Measurements from ENCODE around the gene WBP1L.

The WBP1L gene

DNA sequence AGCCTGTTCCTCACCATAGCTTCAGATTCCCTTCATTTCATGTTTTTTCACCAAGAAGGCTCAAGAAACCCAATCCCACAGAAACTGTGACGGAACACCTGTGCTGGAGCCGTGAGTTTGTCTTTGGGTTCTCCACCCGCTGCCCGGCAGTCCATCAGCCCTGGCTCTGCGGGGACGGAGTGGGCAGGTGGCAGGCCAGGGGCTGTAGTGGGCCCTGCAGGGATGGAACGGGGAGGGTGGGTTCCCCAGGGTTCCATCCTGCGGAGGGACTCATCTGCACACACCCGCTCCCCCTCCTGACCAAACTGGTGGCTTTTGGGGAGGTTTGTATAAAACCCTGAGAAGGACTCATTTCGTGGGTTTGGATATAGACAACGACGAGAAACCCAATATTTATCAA lies 78.5 kb downstream of the WBP1L start:
- no peaks in the 10 kb centered on the region for H3K36me3 ChIP-seq (ENCODE audit: control insufficient read depth in 4 of 4, insufficient read depth in 4 of 4, low read length in 3 of 4)
- no peak overlapping the region for H3K4me3 ChIP-seq (ENCODE audit: control insufficient read depth in 1 of 7, extremely low read depth in 1 of 7, insufficient read depth in 4 of 7, low read depth in 2 of 7, low read length in 6 of 7)
- peaks cover 0 to 2% (median 0%) of the 10 kb centered on the region in 5 experiments for H3K9me3 ChIP-seq (ENCODE audit: control extremely low read depth in 1 of 5, control insufficient read depth in 4 of 5, insufficient read depth in 2 of 5, low read depth in 1 of 5, low read length in 4 of 5)
- H3K27ac ChIP-seq (ENCODE audit: insufficient read depth in 1 of 2, low read depth in 1 of 2, low read length in 2 of 2, poor library complexity in 1 of 2, severe bottlenecking in 2 of 2), result no peak overlapping the region
- ChIA-PET CTCF (interaction anchor here (7.1 kb wide), 1 partner anchor 70 kb away, joined by 27 read pairs; no protein-coding TSS in a partner anchor), POLR2A (no interaction called here)
- 100% methylated on average over 5 of the region's 12 CpGs for WGBS (ENCODE audit: insufficient coverage)
- DNase-seq, result no peak
- peaks cover 0 to 16% (median 11%) of the 10 kb centered on the region in 4 experiments for H3K4me1 ChIP-seq (ENCODE audit: control extremely low read depth in 1 of 4, control insufficient read depth in 4 of 4, insufficient read depth in 4 of 4, low read length in 3 of 4)
- H3K27me3 ChIP-seq (replicated peaks in 2 of 5; ENCODE audit: control insufficient read depth in 4 of 5, insufficient read depth in 5 of 5, low read length in 4 of 5), result no peaks in the 10 kb centered on the region

DNA sequence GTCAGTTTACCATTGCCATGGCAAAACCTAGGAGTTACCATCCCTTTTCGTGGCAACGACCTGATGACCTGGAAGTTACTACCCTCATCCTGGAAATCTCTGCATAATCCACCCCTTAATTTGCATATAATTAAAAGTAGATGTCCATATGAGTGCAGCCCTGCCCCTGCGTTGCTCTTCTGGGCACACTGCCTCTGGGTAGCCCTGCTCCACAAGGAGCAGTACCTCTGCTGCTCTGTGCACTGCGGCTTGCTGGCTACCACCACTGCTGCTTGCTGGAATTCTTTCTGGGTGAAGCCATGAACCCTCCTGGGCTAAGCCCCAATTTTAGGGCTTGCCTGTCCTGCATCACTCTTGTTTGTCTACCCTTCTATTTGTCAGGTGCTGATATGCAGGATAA lies 80.9 kb downstream of the WBP1L start:
- H3K9me3 ChIP-seq (ENCODE audit: control extremely low read depth in 1 of 5, control insufficient read depth in 4 of 5, insufficient read depth in 2 of 5, low read depth in 1 of 5, low read length in 4 of 5), result peaks cover 0 to 2% (median 0%) of the 10 kb centered on the region in 5 experiments
- no peak overlapping the region for H3K27ac ChIP-seq (ENCODE audit: insufficient read depth in 1 of 2, low read depth in 1 of 2, low read length in 2 of 2, poor library complexity in 1 of 2, severe bottlenecking in 2 of 2)
- WGBS (ENCODE audit: insufficient coverage), result 100% methylated on average over 2 of the region's 4 CpGs
- no peak overlapping the region for H3K4me3 ChIP-seq (ENCODE audit: control insufficient read depth in 1 of 7, extremely low read depth in 1 of 7, insufficient read depth in 4 of 7, low read depth in 2 of 7, low read length in 6 of 7)
- no peak for DNase-seq
- ChIA-PET POLR2A (no interaction called here), CTCF (interaction anchor here (1.2 kb wide), 1 partner anchor 8 kb away, joined by 3 read pairs; no protein-coding TSS in a partner anchor)
- no peaks in the 10 kb centered on the region for H3K27me3 ChIP-seq (replicated peaks in 2 of 5; ENCODE audit: control insufficient read depth in 4 of 5, insufficient read depth in 5 of 5, low read length in 4 of 5)
- peaks cover 0 to 1% (median 0%) of the 10 kb centered on the region in 4 experiments for H3K4me1 ChIP-seq (ENCODE audit: control extremely low read depth in 1 of 4, control insufficient read depth in 4 of 4, insufficient read depth in 4 of 4, low read length in 3 of 4)
- H3K36me3 ChIP-seq (ENCODE audit: control insufficient read depth in 4 of 4, insufficient read depth in 4 of 4, low read length in 3 of 4), result no peaks in the 10 kb centered on the region

DNA sequence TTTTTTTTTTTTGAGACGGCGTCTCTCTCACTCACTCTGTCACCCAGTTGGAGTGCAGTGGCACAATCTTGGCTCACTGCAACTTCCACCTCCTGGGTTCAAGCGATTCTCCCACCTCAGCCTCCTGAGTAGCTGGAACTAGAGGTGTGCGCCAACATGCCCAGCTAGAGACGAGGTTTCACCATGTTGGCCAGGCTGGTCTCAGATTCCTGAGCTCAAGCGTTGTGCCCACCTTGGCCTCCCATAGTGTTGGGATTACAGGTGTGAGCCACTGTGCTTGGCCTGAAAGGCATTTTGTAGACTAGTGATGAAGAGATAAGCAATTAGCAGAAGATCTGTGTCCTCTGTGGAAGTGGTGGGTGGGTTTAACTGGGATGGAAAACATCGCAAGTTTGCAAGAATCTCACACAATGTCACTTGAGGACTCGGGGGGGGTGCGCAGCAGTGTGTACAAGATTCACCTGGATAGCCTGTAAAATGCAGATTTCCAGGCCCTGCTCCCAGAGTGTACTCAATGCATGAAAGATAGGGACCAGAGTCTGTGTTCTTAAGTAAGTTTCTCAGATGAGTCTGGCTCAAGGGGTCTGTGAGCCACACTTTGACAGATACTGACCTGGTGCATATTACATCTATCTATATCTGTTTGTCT lies 82.5 kb downstream of the WBP1L start:
- ChIA-PET POLR2A (no interaction called here), CTCF (interaction anchor here (1.0 to 1.4 kb wide), 3 partner anchors 9 to 76 kb away, joined by 3 to 6 read pairs (median 3); no protein-coding TSS in a partner anchor)
- no peaks in the 10 kb centered on the region for H3K36me3 ChIP-seq (ENCODE audit: control insufficient read depth in 4 of 4, insufficient read depth in 4 of 4, low read length in 3 of 4)
- H3K4me1 ChIP-seq (ENCODE audit: control extremely low read depth in 1 of 4, control insufficient read depth in 4 of 4, insufficient read depth in 4 of 4, low read length in 3 of 4), result no peaks in the 10 kb centered on the region
- peaks cover 0 to 2% (median 0%) of the 10 kb centered on the region in 5 experiments for H3K9me3 ChIP-seq (ENCODE audit: control extremely low read depth in 1 of 5, control insufficient read depth in 4 of 5, insufficient read depth in 2 of 5, low read depth in 1 of 5, low read length in 4 of 5)
- 99% methylated on average over 9 of the region's 9 CpGs for WGBS (ENCODE audit: insufficient coverage)
- H3K27me3 ChIP-seq (replicated peaks in 2 of 5; ENCODE audit: control insufficient read depth in 4 of 5, insufficient read depth in 5 of 5, low read length in 4 of 5), result no peaks in the 10 kb centered on the region
- DNase-seq, result no peak
- H3K27ac ChIP-seq (ENCODE audit: insufficient read depth in 1 of 2, low read depth in 1 of 2, low read length in 2 of 2, poor library complexity in 1 of 2, severe bottlenecking in 2 of 2), result no peak overlapping the region
- H3K4me3 ChIP-seq (ENCODE audit: control insufficient read depth in 1 of 7, extremely low read depth in 1 of 7, insufficient read depth in 4 of 7, low read depth in 2 of 7, low read length in 6 of 7), result no peak overlapping the region

DNA sequence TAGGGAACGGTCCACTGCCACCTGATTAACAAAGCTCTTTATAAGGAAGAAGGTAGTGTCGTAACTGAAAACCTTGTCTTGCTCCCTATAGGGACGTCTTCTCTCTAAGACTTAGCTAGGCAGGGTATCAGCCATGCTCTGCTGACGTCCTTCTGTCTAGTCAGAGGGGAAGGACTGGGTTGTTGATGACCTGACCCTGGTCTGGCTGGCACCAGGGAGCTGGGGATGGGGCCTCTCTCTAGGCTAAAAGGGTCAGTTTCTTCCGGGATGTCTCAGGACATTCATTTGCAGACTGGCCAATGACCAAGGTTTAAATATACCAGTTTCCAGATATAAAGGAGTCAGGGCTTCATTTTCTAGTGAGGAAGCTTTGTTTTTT lies 83.8 kb downstream of the WBP1L start:
- peaks cover 0 to 2% (median 0%) of the 10 kb centered on the region in 5 experiments for H3K9me3 ChIP-seq (ENCODE audit: control extremely low read depth in 1 of 5, control insufficient read depth in 4 of 5, insufficient read depth in 2 of 5, low read depth in 1 of 5, low read length in 4 of 5)
- H3K36me3 ChIP-seq (ENCODE audit: control insufficient read depth in 4 of 4, insufficient read depth in 4 of 4, low read length in 3 of 4), result no peaks in the 10 kb centered on the region
- ChIA-PET CTCF (interaction anchor here (0.7 to 1.4 kb wide), 3 partner anchors 8 to 74 kb away, joined by 3 to 5 read pairs (median 3); partner anchors contain the start of gene CYP17A1), POLR2A (no interaction called here)
- no peaks in the 10 kb centered on the region for H3K27me3 ChIP-seq (replicated peaks in 2 of 5; ENCODE audit: control insufficient read depth in 4 of 5, insufficient read depth in 5 of 5, low read length in 4 of 5)
- no peak overlapping the region for H3K27ac ChIP-seq (ENCODE audit: insufficient read depth in 1 of 2, low read depth in 1 of 2, low read length in 2 of 2, poor library complexity in 1 of 2, severe bottlenecking in 2 of 2)
- 87% methylated on average over 5 of the region's 5 CpGs for WGBS (ENCODE audit: insufficient coverage)
- no peak overlapping the region for H3K4me3 ChIP-seq (ENCODE audit: control insufficient read depth in 1 of 7, extremely low read depth in 1 of 7, insufficient read depth in 4 of 7, low read depth in 2 of 7, low read length in 6 of 7)
- no peaks in the 10 kb centered on the region for H3K4me1 ChIP-seq (ENCODE audit: control extremely low read depth in 1 of 4, control insufficient read depth in 4 of 4, insufficient read depth in 4 of 4, low read length in 3 of 4)
- DNase-seq, result no peak

DNA sequence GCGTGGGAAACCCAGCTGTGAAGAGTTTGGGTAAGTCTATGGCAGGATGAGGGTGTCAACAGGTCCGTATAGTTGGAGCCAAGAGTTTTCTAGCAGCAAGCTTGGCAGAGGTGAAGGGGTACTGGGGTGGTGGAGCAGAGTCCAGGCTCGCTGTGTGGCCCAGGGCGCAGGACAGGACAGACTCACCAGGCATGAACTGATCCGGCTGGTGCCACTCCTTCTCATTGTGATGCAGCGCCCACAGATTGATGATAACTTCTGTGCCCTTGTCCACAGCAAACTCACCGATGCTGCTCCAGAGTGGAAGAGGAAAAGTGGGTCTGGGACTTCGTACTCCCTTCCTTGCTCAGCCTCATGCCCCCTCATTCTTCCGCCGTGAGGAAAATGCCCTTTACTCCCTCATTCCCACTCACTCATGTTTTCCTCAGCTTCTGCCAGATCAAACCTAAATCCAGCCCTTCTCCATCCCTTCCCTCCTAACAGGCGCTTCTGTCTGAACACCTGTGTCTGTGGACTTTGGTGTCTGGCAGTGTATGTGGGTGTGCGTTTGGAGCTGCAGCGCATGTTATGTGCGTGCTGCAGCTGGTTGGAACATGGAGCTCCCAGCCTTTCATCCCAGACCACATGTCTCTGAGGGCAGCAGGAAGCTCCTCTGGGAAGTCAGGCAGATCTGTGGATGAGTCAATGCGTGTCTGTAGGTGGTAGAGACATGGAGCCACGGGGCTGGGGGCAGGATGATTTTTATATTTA lies 87.7 kb downstream of the WBP1L start:
- POLR2A ChIA-PET, result no interaction called here
- Histone ChIP-seq H3K9me3 (ENCODE audit: control extremely low read depth in 1 of 5, control insufficient read depth in 4 of 5, insufficient read depth in 2 of 5, low read depth in 1 of 5, low read length in 4 of 5) (no peaks in the 10 kb centered on the region), H3K4me3 (ENCODE audit: control insufficient read depth in 1 of 7, extremely low read depth in 1 of 7, insufficient read depth in 4 of 7, low read depth in 2 of 7, low read length in 6 of 7) (no peak overlapping the region), H3K4me1 (ENCODE audit: control extremely low read depth in 1 of 4, control insufficient read depth in 4 of 4, insufficient read depth in 4 of 4, low read length in 3 of 4) (peaks cover 0 to 9% (median 6%) of the 10 kb centered on the region in 4 experiments), H3K36me3 (ENCODE audit: control insufficient read depth in 4 of 4, insufficient read depth in 4 of 4, low read length in 3 of 4) (no peaks in the 10 kb centered on the region), H3K27me3 (replicated peaks in 2 of 5; ENCODE audit: control insufficient read depth in 4 of 5, insufficient read depth in 5 of 5, low read length in 4 of 5) (peaks cover 0 to 2% (median 0%) of the 10 kb centered on the region in 5 experiments), H3K27ac (ENCODE audit: insufficient read depth in 1 of 2, low read depth in 1 of 2, low read length in 2 of 2, poor library complexity in 1 of 2, severe bottlenecking in 2 of 2) (no peak overlapping the region)
- 89% methylated on average over 9 of the region's 16 CpGs for WGBS (ENCODE audit: insufficient coverage)
- DNase-seq, result no peak
- CTCF ChIA-PET, result interaction anchor here (0.7 to 2.4 kb wide), 5 partner anchors 19 to 244 kb away, joined by 3 to 5 read pairs (median 4); no protein-coding TSS in a partner anchor

DNA sequence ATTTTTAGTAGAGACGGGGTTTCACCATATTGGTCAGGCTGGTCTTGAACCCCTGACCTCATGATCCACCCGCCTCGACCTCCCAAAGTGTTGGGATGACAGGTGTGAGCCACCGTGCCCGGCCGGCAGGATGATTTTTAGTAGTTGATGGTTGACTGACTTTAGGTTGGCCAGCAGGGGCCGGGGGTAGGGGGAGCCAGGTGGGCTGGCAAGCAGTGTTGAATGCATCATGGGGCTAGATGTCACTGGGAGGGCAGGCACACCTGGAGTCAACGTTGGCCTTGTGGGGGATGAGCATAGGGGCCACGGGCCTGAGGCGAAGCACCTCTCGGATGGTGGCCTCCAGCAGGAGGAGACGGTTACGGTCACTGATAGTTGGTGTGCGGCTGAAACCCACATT lies 88.5 kb downstream of the WBP1L start:
- ChIA-PET POLR2A (no interaction called here), CTCF (interaction anchor here (1.5 to 2.4 kb wide), 3 partner anchors 20 to 243 kb away, joined by 3 to 5 read pairs (median 5); no protein-coding TSS in a partner anchor)
- WGBS (ENCODE audit: insufficient coverage), result 92% methylated on average over 14 of the region's 14 CpGs
- peaks cover 0 to 9% (median 6%) of the 10 kb centered on the region in 4 experiments for H3K4me1 ChIP-seq (ENCODE audit: control extremely low read depth in 1 of 4, control insufficient read depth in 4 of 4, insufficient read depth in 4 of 4, low read length in 3 of 4)
- no peak for DNase-seq
- H3K9me3 ChIP-seq (ENCODE audit: control extremely low read depth in 1 of 5, control insufficient read depth in 4 of 5, insufficient read depth in 2 of 5, low read depth in 1 of 5, low read length in 4 of 5), result peaks cover 0 to under 1% (median 0%) of the 10 kb centered on the region in 5 experiments
- H3K27me3 ChIP-seq (replicated peaks in 2 of 5; ENCODE audit: control insufficient read depth in 4 of 5, insufficient read depth in 5 of 5, low read length in 4 of 5), result peaks cover 0 to 2% (median 0%) of the 10 kb centered on the region in 5 experiments
- H3K27ac ChIP-seq (ENCODE audit: insufficient read depth in 1 of 2, low read depth in 1 of 2, low read length in 2 of 2, poor library complexity in 1 of 2, severe bottlenecking in 2 of 2), result no peak overlapping the region
- H3K4me3 ChIP-seq (ENCODE audit: control insufficient read depth in 1 of 7, extremely low read depth in 1 of 7, insufficient read depth in 4 of 7, low read depth in 2 of 7, low read length in 6 of 7), result no peak overlapping the region
- no peaks in the 10 kb centered on the region for H3K36me3 ChIP-seq (ENCODE audit: control insufficient read depth in 4 of 4, insufficient read depth in 4 of 4, low read length in 3 of 4)

DNA sequence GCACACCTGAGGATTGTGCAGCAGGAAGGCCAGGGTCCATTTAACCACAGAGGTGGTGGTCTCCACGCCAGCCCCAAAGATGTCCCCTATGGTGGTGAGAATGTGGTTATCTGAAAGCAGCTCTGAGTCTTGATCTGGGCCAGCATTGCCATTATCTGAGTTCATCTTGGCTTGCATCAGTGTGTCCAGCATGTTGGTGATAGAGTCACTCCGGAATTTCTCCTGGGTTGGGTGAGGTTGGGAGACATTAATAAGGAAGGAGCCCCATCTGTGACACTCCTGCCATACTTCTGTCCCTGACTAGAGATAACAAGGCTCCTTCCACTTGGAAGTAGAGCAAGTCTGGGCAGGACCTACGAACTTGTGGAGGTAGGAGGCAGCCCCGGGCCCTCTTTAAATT lies 89.2 kb downstream of the WBP1L start:
- CTCF ChIA-PET, result interaction anchor here (1.5 to 2.4 kb wide), 3 partner anchors 21 to 242 kb away, joined by 3 to 5 read pairs (median 5); no protein-coding TSS in a partner anchor
- 100% methylated on average over 1 of the region's 4 CpGs for WGBS (ENCODE audit: insufficient coverage)
- Histone ChIP-seq H3K27ac (ENCODE audit: insufficient read depth in 1 of 2, low read depth in 1 of 2, low read length in 2 of 2, poor library complexity in 1 of 2, severe bottlenecking in 2 of 2) (no peak overlapping the region), H3K4me3 (ENCODE audit: control insufficient read depth in 1 of 7, extremely low read depth in 1 of 7, insufficient read depth in 4 of 7, low read depth in 2 of 7, low read length in 6 of 7) (no peak overlapping the region), H3K27me3 (replicated peaks in 2 of 5; ENCODE audit: control insufficient read depth in 4 of 5, insufficient read depth in 5 of 5, low read length in 4 of 5) (peaks cover 0 to 2% (median 0%) of the 10 kb centered on the region in 5 experiments), H3K4me1 (ENCODE audit: control extremely low read depth in 1 of 4, control insufficient read depth in 4 of 4, insufficient read depth in 4 of 4, low read length in 3 of 4) (peaks cover 0 to 9% (median 6%) of the 10 kb centered on the region in 4 experiments), H3K36me3 (ENCODE audit: control insufficient read depth in 4 of 4, insufficient read depth in 4 of 4, low read length in 3 of 4) (no peaks in the 10 kb centered on the region), H3K9me3 (ENCODE audit: control extremely low read depth in 1 of 5, control insufficient read depth in 4 of 5, insufficient read depth in 2 of 5, low read depth in 1 of 5, low read length in 4 of 5) (peaks cover 0 to 8% (median 5%) of the 10 kb centered on the region in 5 experiments)
- DNase-seq, result no peak
- POLR2A ChIA-PET, result no interaction called here

Data from common myeloid progenitor, CD34-positive (primary cell).